HepG2 (cell line): ENCODE measurements around the gene KRT14. TPM values are rescaled to one million over a fixed set of nuclear protein-coding genes. Genes with fewer than 3 reads are reported as not detected.
"Not testable (repeated sequence)": the region's sequence is repeated elsewhere in the genome, so short reads cannot be mapped to it uniquely, and the experiment has no call there.

Source experiments
- ATAC-seq: fragments of 200-7000 bp; cut with Tn5 transposase; 3 replicates; pipeline ENCODE4 v1.9.1; 2020; ENCODE audit warnings: mild to moderate bottlenecking, moderate library complexity
- BruUV-seq: library from RNA; stranded (reverse); fragments of 400-500 nt; replicated peaks from 2 replicates; lab custom pipeline; 2021; lab: Mats Ljungman, UMichigan
- CTCF ChIA-PET: fragments of 300-600 bp; formaldehyde crosslinking; extraction: SDS; loops from one replicate; lab custom pipeline; 2021; ENCODE audit warnings: low total read pairs, inconsistent platforms, low intra/inter-chr PET ratio; lab: Yijun Ruan, JAX
- POLR2A ChIA-PET: fragments of 350-600 bp; sonication (Branson Sonifier 250); formaldehyde crosslinking; loops from one replicate; lab custom pipeline; 2020; ENCODE audit warnings: antibody characterized with exemption, inconsistent platforms; lab: Yijun Ruan, JAX
- DNase-seq: peaks from one replicate; pipeline ENCODE4 v3.0.0-alpha.2; 2015; ENCODE audit warnings: low spot score
- FAIRE-seq: peaks from 3 replicates; lab custom pipeline; 2011; peaks lifted over from hg19 to GRCh38; lab: Jason Lieb, UNC
- H2AFZ ChIP-seq: one replicate; pipeline ENCODE4 v1.6.1; 2011; ENCODE audit warnings: low read length, inconsistent platforms
- H3K27ac ChIP-seq: fragments of 300-600 bp; 3 replicates; pipeline ENCODE4 v1.8.0; 2011; ENCODE audit warnings: mixed run types, mild to moderate bottlenecking, mixed read lengths, low read length, inconsistent platforms; ENCODE audit not compliant: insufficient read depth; ENCODE audit errors: extremely low read length
- H3K27me3 ChIP-seq, 2 experiments: fragments of 200-600 bp in 1 of 2; 2 replicates in 1 of 2; 3 replicates in 1 of 2; pipeline versions ENCODE4 v1.6.0 to v1.8.0; 2011; ENCODE audit warnings: low read length in 2 of 2, mild to moderate bottlenecking in 2 of 2, moderate library complexity in 2 of 2, inconsistent platforms in 1 of 2; ENCODE audit not compliant: insufficient read depth in 2 of 2, control insufficient read depth in 1 of 2
- H3K36me3 ChIP-seq, 2 experiments: fragments of 200-600 bp in 1 of 2; replicated peaks in 1 of 2; 2 replicates in 1 of 2; 3 replicates in 1 of 2; pipeline versions ENCODE4 v1.5.1 to v1.8.0; 2011; ENCODE audit warnings: low read length in 2 of 2, inconsistent platforms in 1 of 2; ENCODE audit not compliant: insufficient read depth in 2 of 2, control insufficient read depth in 1 of 2
- H3K4me1 ChIP-seq: 2 replicates; pipeline ENCODE4 v1.5.1; 2012; ENCODE audit warnings: low read length, inconsistent platforms; ENCODE audit not compliant: insufficient read depth
- H3K4me2 ChIP-seq: 2 replicates; pipeline ENCODE4 v1.6.0; 2011; ENCODE audit warnings: low read depth, low read length, inconsistent platforms
- H3K4me3 ChIP-seq, 3 experiments: fragments of 200-600 bp in 1 of 3; sonication (generic), shearing (Covaris generic) in 1 of 3; replicated peaks in 1 of 3; 2 replicates each; pipeline ENCODE4 v1.5.1; 2011 to 2016; ENCODE audit warnings: low read length in 3 of 3, inconsistent platforms in 2 of 3, low read depth in 2 of 3, mild to moderate bottlenecking in 2 of 3, control low read depth in 1 of 3, mixed read lengths in 1 of 3; ENCODE audit not compliant: insufficient read depth in 1 of 3
- H3K79me2 ChIP-seq: one replicate; pipeline ENCODE4 v1.6.1; 2011; ENCODE audit warnings: low read length, inconsistent platforms; ENCODE audit not compliant: insufficient read depth
- H3K9ac ChIP-seq: 2 replicates; pipeline ENCODE4 v1.6.0; 2011; ENCODE audit warnings: mild to moderate bottlenecking, low read depth, low read length, inconsistent platforms; ENCODE audit not compliant: insufficient read depth
- H3K9me3 ChIP-seq: 2 replicates; pipeline ENCODE4 v1.5.1; 2012; ENCODE audit warnings: mild to moderate bottlenecking, low read length
- H4K20me1 ChIP-seq: 2 replicates; pipeline ENCODE4 v1.6.0; 2011; ENCODE audit warnings: inconsistent platforms, mild to moderate bottlenecking, low read length, moderate library complexity; ENCODE audit not compliant: insufficient read depth
- ISL2 ChIP-seq: sonication (generic); formaldehyde crosslinking; IDR thresholded peaks from 2 replicates; pipeline ENCODE4 v1.5.0; 2020; ENCODE audit warnings: missing genetic modification reagents
- MAFK ChIP-seq, 2 experiments: IDR thresholded peaks in 1 of 2; conservative IDR thresholded peaks in 1 of 2; 2 replicates each; pipeline ENCODE4 v1.6.1; 2011; ENCODE audit warnings: improper control_type of control experiment in 2 of 2, low read length in 2 of 2
- MBNL3 ChIP-seq: fragments of 250-450 bp; sonication (Bioruptor Pico); conservative IDR thresholded peaks from 2 replicates; pipeline ENCODE4 v1.8.0; 2022; ENCODE audit warnings: mild to moderate bottlenecking, inconsistent platforms
- NAIF1 ChIP-seq: sonication (generic); formaldehyde crosslinking; IDR thresholded peaks from 2 replicates; pipeline ENCODE4 v1.5.0; 2020; ENCODE audit warnings: mild to moderate bottlenecking, missing genetic modification reagents, borderline replicate concordance
- ZFP90 ChIP-seq: sonication (generic); formaldehyde crosslinking; IDR thresholded peaks from 2 replicates; pipeline ENCODE4 v1.8.0; 2022; ENCODE audit warnings: missing genetic modification reagents, mild to moderate bottlenecking, inconsistent platforms, borderline replicate concordance
- ZGPAT ChIP-seq: IDR thresholded peaks from 2 replicates; pipeline ENCODE4 v1.6.1; 2016; ENCODE audit warnings: mild to moderate bottlenecking
- ZNF138 ChIP-seq: sonication (generic); formaldehyde crosslinking; IDR thresholded peaks from 2 replicates; pipeline ENCODE4 v1.5.0; 2020; ENCODE audit warnings: mild to moderate bottlenecking, low read depth, missing genetic modification reagents
- ZNF263 ChIP-seq: sonication (generic); formaldehyde crosslinking; IDR thresholded peaks from 2 replicates; pipeline ENCODE4 v1.4.0; 2020; ENCODE audit warnings: missing genetic modification reagents
- ZNF512B ChIP-seq: sonication (generic); formaldehyde crosslinking; IDR thresholded peaks from 2 replicates; pipeline ENCODE4 v1.5.1; 2020; ENCODE audit warnings: missing genetic modification reagents, mild to moderate bottlenecking, borderline replicate concordance
- ZNF597 ChIP-seq: sonication (generic); formaldehyde crosslinking; IDR thresholded peaks from 2 replicates; pipeline ENCODE4 v1.5.0; 2020; ENCODE audit warnings: missing genetic modification reagents
- ZNF619 ChIP-seq: sonication (generic); formaldehyde crosslinking; IDR thresholded peaks from 2 replicates; pipeline ENCODE4 v1.4.0; 2020; ENCODE audit warnings: mild to moderate bottlenecking, missing genetic modification reagents
- ZNF703 ChIP-seq: sonication (generic); formaldehyde crosslinking; IDR thresholded peaks from 2 replicates; pipeline ENCODE4 v1.5.1; 2020; ENCODE audit warnings: missing genetic modification reagents, mild to moderate bottlenecking, moderate library complexity, borderline replicate concordance
- WGBS: methylation state at CpG from one replicate; pipeline ENCODE4 v1.1.6; 2017; ENCODE audit warnings: low lambda C conversion rate; 5-methylcytosine and 5-hydroxymethylcytosine counted together
- in situ Hi-C: cut with HindIII; loops from 2 replicates; pipeline ENCODE4 v1.10.0; 2017; ENCODE audit warnings: low pct_unique_long_range_greater_than_20kb; ENCODE audit not compliant: extremely low pct_ligation_motif_present
- intact Hi-C: fragments of 100-400 bp; cut with micrococcal nuclease; formaldehyde crosslinking; loops from one replicate; pipeline ENCODE4 v1.10.0; 2022; ENCODE audit not compliant: unreplicated experiment
- polyA plus RNA-seq, 8 experiments: library from polyadenylated mRNA; depleted of rRNA in 3 of 8; stranded (reverse) in 7 of 8; unstranded in 1 of 8; fragments of >200 nt; fragmentation: Illumina TruSeq in 4 of 8; extraction: Trizol in 4 of 8; gene quantifications; 2 replicates each; pipeline versions ENCODE4 v1.2.1 to v1.2.3, GENCODE V29; 2011 to 2016; ENCODE audit warnings: low read depth in 4 of 8, missing spikeins in 1 of 8, mixed read lengths in 1 of 8; ENCODE audit not compliant: insufficient read depth in 1 of 8
- total RNA-seq, 5 experiments: library from RNA; depleted of rRNA; stranded (reverse); fragments of >200 nt; fragmentation: Illumina TruSeq; extraction: Trizol; gene quantifications; 2 replicates each; pipeline ENCODE4 v1.2.3, GENCODE V29; 2016; ENCODE audit warnings: low read depth in 1 of 5

KRT14 gene
- total and polyA plus RNA-seq, 2 of the 13 experiments (the other 11 are each of a cell fraction or from before 2014, with no cell fraction given) = 0.09 TPM; not detected in 1

- H3K9me3 ChIP-seq, FAIRE-seq, H4K20me1 ChIP-seq, H3K4me2 ChIP-seq, ATAC-seq, DNase-seq, POLR2A ChIA-PET, H3K79me2 ChIP-seq, H3K27ac ChIP-seq, H2AFZ ChIP-seq, H3K4me1 ChIP-seq, H3K36me3 ChIP-seq, H3K9ac ChIP-seq, CTCF ChIA-PET, BruUV-seq, H3K4me3 ChIP-seq, in situ Hi-C loops: not testable (repeated sequence)
- intact Hi-C loops = loop anchor here (10.0 kb wide), 1 partner anchor 68 kb away; no protein-coding TSS in a partner anchor
- peak in 1 of 2 experiments; percentile 1; a peak in 1 of 4 replicates for TF ChIP-seq MAFK (conservative IDR thresholded peaks at IDR 0.05 in 1 of 2, IDR thresholded peaks at IDR 0.05 in 1 of 2; ENCODE audit: low read length in 2 of 2)
- peak; percentile 73; the same call in 1 of the 2 replicates for TF ChIP-seq ZNF263
- WGBS = 0% methylated on average over 3 of the region's 4 CpGs
- H3K27me3 ChIP-seq = peaks cover 2 to 22% of the 10 kb centered on the region in 2 experiments; a peak in 2 of 5 replicates
Measured at GRCh38 chr17:41576740-41577139, 10.0 kb downstream of the KRT14 start.

- H3K79me2 ChIP-seq = no peaks in the 10 kb centered on the region
- 31% methylated on average over 3 of the region's 3 CpGs for WGBS
- no peaks in the 10 kb centered on the region for H4K20me1 ChIP-seq
- no peaks in the 10 kb centered on the region for H3K36me3 ChIP-seq
- no peak overlapping the region for H3K27ac ChIP-seq
- no peak for ATAC-seq
- in situ Hi-C loops = no loop called here
- intact Hi-C loops = loop anchor here (10.0 kb wide), 1 partner anchor 69 kb away; no protein-coding TSS in a partner anchor
- H3K4me1 ChIP-seq = 0 out of 2 replicates have a peak, but pooled peaks cover 7% of the 10 kb centered on the region
- FAIRE-seq = no peak
- CTCF ChIA-PET = no interaction called here
- no peaks in the 10 kb centered on the region for H3K9me3 ChIP-seq
- no peak overlapping the region for H3K4me2 ChIP-seq
- no peak overlapping the region for H2AFZ ChIP-seq
- no peak for DNase-seq
- H3K9ac ChIP-seq = no peak overlapping the region
- H3K27me3 ChIP-seq = peaks cover 2 to 22% of the 10 kb centered on the region in 2 experiments; a peak in 2 of 5 replicates
- POLR2A ChIA-PET = no interaction called here
- H3K4me3 ChIP-seq = no peak overlapping the region
- no TSS peak for BruUV-seq
- TF ChIP-seq ZNF703 (CRISPR knock-in tag) = no peak
- no peak for TF ChIP-seq ZNF619
- no peak for TF ChIP-seq ZNF138 (CRISPR knock-in tag)
- TF ChIP-seq MBNL3 (CRISPR knock-in tag) = no peak
- no peak for TF ChIP-seq ZNF597
- TF ChIP-seq NAIF1 = no peak
- TF ChIP-seq ISL2 = no peak
- TF ChIP-seq ZGPAT (CRISPR knock-in tag) = no peak
- TF ChIP-seq ZNF512B (CRISPR knock-in tag) = no peak
- no peak for TF ChIP-seq ZFP90 (CRISPR knock-in tag)
Measured at GRCh38 chr17:41575336-41575735, 11.4 kb downstream of the KRT14 start.
